SU-DHL-6 (cell line): ENCODE results near the gene CDC42SE1.

Experiments used
- CTCF ChIP-seq: fragments of 200-600 bp; sonication (generic); IDR thresholded peaks from one replicate; pipeline ENCODE4 v1.5.1; 2017; ENCODE audit warnings: antibody characterized with exemption, mild to moderate bottlenecking, low read length, moderate library complexity; ENCODE audit not compliant: insufficient read depth, poor library complexity, severe bottlenecking
- EZH2phosphoT487 ChIP-seq: fragments of 200-600 bp; sonication (generic), shearing (Covaris generic); conservative IDR thresholded peaks from 2 replicates; pipeline ENCODE4 v1.6.1; 2018; ENCODE audit warnings: mild to moderate bottlenecking, antibody characterized with exemption, low read length, moderate library complexity, mixed read lengths

DNA sequence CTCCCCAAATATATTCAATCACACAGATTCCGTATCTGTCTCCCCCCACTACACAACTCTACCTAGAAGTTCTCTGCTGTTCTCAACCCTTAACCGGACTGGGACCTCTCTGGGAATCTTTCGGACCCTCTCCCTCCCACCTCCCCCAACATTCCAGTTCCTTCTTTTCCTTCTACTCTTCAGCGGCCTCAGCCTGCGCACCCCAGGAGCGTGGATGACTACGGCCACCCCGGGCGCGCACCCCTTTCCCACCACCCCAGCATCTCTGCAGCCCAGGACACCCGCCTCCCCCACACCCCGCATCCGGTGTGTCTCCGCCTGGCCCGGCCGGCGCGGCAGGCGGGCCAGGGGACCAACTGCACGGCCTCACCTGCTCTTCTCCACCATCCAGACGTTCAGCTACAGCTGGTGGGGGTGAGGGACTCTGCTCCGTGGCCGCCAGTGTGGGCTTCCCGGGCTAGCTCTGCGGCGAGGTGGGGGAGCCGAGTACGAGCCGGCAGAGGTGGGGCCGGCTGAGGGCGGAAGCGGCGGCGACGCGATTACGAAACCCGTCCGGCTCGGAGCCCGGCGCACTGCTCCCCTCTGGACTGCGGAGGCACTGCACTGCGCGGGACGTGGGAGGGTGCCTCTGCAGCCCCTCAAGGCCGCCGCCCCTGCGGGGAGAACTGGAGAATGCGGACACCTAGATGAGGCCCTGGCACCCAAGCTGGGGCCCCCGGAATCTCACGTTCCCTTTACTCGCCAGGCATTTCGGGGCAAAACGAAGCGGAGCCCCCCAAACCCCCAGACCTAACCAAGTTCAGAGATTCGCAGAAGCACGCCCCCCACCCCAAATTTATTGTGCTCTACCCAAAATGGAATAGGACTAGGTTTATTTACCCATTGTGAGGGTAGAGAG, at the start of gene CDC42SE1:
- TF ChIP-seq CTCF (peak; percentile 62), EZH2phosphoT487 (no peak)
